OCI-LY7 (cell line): ENCODE data around the gene GRIK1. TPM values are rescaled to one million over a fixed set of nuclear protein-coding genes. Genes with fewer than 3 reads are reported as not detected.

ENCODE experiments used
- BruUV-seq: library from RNA; stranded (reverse); fragments of 400-500 nt; replicated peaks from 2 replicates; lab custom pipeline; 2021; lab: Mats Ljungman, UMichigan
- CTCF ChIA-PET: fragments of 300-600 bp; sonication (Branson Sonifier 250); formaldehyde crosslinking; loops from one replicate; lab custom pipeline; 2022; ENCODE audit warnings: antibody characterized with exemption; ENCODE audit not compliant: unreplicated experiment; lab: Charles Lee
- POLR2A ChIA-PET: fragments of 300-600 bp; sonication (Branson Sonifier 250); formaldehyde crosslinking; loops from one replicate; lab custom pipeline; 2022; ENCODE audit warnings: antibody characterized with exemption; lab: Charles Lee
- DNase-seq: peaks from one replicate; pipeline ENCODE4 v3.0.0-alpha.2; 2015; ENCODE audit warnings: low spot score
- H2AFZ ChIP-seq: fragments of 200-600 bp; sonication (generic), shearing (Covaris generic); 2 replicates; pipeline ENCODE4 v1.6.1; 2014; ENCODE audit warnings: mild to moderate bottlenecking, antibody characterized with exemption, low read length, moderate library complexity
- H3K27ac ChIP-seq: fragments of 200-600 bp; sonication (generic); 2 replicates; pipeline ENCODE4 v1.5.1; 2014; ENCODE audit warnings: mixed run types, low read depth, mild to moderate bottlenecking, moderate library complexity, low read length, inconsistent platforms; ENCODE audit not compliant: poor library complexity, severe bottlenecking
- H3K36me3 ChIP-seq: fragments of 200-600 bp; sonication (generic); 2 replicates; pipeline ENCODE4 v1.6.1; 2014; ENCODE audit warnings: mild to moderate bottlenecking, antibody characterized with exemption, low read length, moderate library complexity, mixed read lengths; ENCODE audit not compliant: insufficient read depth
- H3K4me1 ChIP-seq: fragments of 200-600 bp; sonication (generic); 2 replicates; pipeline ENCODE4 v1.5.1; 2014; ENCODE audit warnings: mild to moderate bottlenecking, low read length; ENCODE audit not compliant: insufficient read depth, poor library complexity, severe bottlenecking
- H3K4me2 ChIP-seq: fragments of 200-600 bp; sonication (generic); 2 replicates; pipeline ENCODE4 v1.6.1; 2014; ENCODE audit warnings: mild to moderate bottlenecking, low read length
- H3K4me3 ChIP-seq: fragments of 200-600 bp; sonication (generic); 2 replicates; pipeline ENCODE4 v1.5.1; 2014; ENCODE audit warnings: mild to moderate bottlenecking, low read depth, low read length; ENCODE audit not compliant: poor library complexity, severe bottlenecking
- H3K79me2 ChIP-seq: fragments of 200-600 bp; sonication (generic); 2 replicates; pipeline ENCODE4 v1.6.1; 2016; ENCODE audit warnings: low read depth, mild to moderate bottlenecking, low read length, moderate library complexity, mixed read lengths; ENCODE audit not compliant: insufficient read depth
- H3K9me2 ChIP-seq: fragments of 200-600 bp; sonication (generic); 2 replicates; pipeline ENCODE4 v1.6.1; 2016; ENCODE audit warnings: mild to moderate bottlenecking, low read length, mixed read lengths; ENCODE audit not compliant: insufficient read depth
- H3K9me3 ChIP-seq: fragments of 200-600 bp; sonication (generic); 2 replicates; pipeline ENCODE4 v1.6.1; 2014; ENCODE audit warnings: mild to moderate bottlenecking, mixed run types, low read length, mixed read lengths
- H4K20me1 ChIP-seq: fragments of 200-600 bp; sonication (generic); 2 replicates; pipeline ENCODE4 v1.6.1; 2014; ENCODE audit warnings: mild to moderate bottlenecking, antibody characterized with exemption, low read length, moderate library complexity, mixed read lengths; ENCODE audit not compliant: insufficient read depth
- EZH2phosphoT487 ChIP-seq: fragments of 200-600 bp; sonication (generic); IDR thresholded peaks from 2 replicates; pipeline ENCODE4 v1.6.1; 2018; ENCODE audit warnings: low read depth, borderline replicate concordance, mild to moderate bottlenecking, mixed run types, antibody characterized with exemption, low read length, moderate library complexity, mixed read lengths
- intact Hi-C: fragments of 100-400 bp; cut with micrococcal nuclease; formaldehyde crosslinking; loops from one replicate; pipeline ENCODE4 v1.10.0; 2022; ENCODE audit not compliant: unreplicated experiment
- total RNA-seq, 2 experiments: library from RNA; depleted of rRNA in 1 of 2; stranded (reverse); fragments of >200 nt in 1 of 2; shearing (Covaris generic) in 1 of 2; gene quantifications; 2 replicates each; pipeline ENCODE4 v1.2.3, GENCODE V29; 2014 to 2022
- TF ChIP-seq, protein P1 (sequence below): fragments of 200-600 bp; sonication (generic); conservative IDR thresholded peaks from 2 replicates; pipeline ENCODE4 v1.5.1; 2014; ENCODE audit warnings: mild to moderate bottlenecking, antibody characterized with exemption, low read length, moderate library complexity, mixed read lengths

Gene GRIK1
- total RNA-seq, 2 experiments from 2014 or later, result 4.1 TPM; not detected in 1

- no TSS peak for BruUV-seq
- TF ChIP-seq, protein P1, sequence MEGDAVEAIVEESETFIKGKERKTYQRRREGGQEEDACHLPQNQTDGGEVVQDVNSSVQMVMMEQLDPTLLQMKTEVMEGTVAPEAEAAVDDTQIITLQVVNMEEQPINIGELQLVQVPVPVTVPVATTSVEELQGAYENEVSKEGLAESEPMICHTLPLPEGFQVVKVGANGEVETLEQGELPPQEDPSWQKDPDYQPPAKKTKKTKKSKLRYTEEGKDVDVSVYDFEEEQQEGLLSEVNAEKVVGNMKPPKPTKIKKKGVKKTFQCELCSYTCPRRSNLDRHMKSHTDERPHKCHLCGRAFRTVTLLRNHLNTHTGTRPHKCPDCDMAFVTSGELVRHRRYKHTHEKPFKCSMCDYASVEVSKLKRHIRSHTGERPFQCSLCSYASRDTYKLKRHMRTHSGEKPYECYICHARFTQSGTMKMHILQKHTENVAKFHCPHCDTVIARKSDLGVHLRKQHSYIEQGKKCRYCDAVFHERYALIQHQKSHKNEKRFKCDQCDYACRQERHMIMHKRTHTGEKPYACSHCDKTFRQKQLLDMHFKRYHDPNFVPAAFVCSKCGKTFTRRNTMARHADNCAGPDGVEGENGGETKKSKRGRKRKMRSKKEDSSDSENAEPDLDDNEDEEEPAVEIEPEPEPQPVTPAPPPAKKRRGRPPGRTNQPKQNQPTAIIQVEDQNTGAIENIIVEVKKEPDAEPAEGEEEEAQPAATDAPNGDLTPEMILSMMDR, result no peak
- no peak for TF ChIP-seq EZH2phosphoT487
- Histone ChIP-seq H3K9me2 (no peaks in the 10 kb centered on the region), H4K20me1 (no peaks in the 10 kb centered on the region), H3K9me3 (no peaks in the 10 kb centered on the region), H3K27ac (no peak overlapping the region), H3K4me3 (no peak overlapping the region), H3K4me1 (peaks cover 27% of the 10 kb centered on the region), H3K79me2 (no peaks in the 10 kb centered on the region), H3K4me2 (no peak overlapping the region), H2AFZ (no peak overlapping the region), H3K36me3 (no peaks in the 10 kb centered on the region)
- intact Hi-C loops, result no loop called here
- ChIA-PET POLR2A (interaction anchor here (0.6 to 1.7 kb wide), 8 partner anchors 9 to 63 kb away, joined by 3 to 11 read pairs (median 3); no protein-coding TSS in a partner anchor), CTCF (no interaction called here)
- no peak for DNase-seq
Measured at GRCh38 chr21:29643289-29643688, 296.5 kb downstream of the GRIK1 start.

- Histone ChIP-seq H3K9me2 (no peaks in the 10 kb centered on the region), H3K4me3 (no peak overlapping the region), H3K9me3 (0 out of 2 replicates have a peak, but pooled peaks cover 2% of the 10 kb centered on the region), H3K4me1 (peaks cover 33% of the 10 kb centered on the region), H3K36me3 (no peaks in the 10 kb centered on the region), H3K79me2 (no peaks in the 10 kb centered on the region), H3K27ac (no peak overlapping the region), H3K4me2 (no peak overlapping the region), H4K20me1 (no peaks in the 10 kb centered on the region), H2AFZ (no peak overlapping the region)
- no peak for TF ChIP-seq EZH2phosphoT487
- TF ChIP-seq, protein P1, result no peak
- ChIA-PET POLR2A (interaction anchor here (0.6 to 1.7 kb wide), 5 partner anchors 8 to 64 kb away, joined by 3 to 11 read pairs (median 3); no protein-coding TSS in a partner anchor), CTCF (no interaction called here)
- no TSS peak for BruUV-seq
- intact Hi-C loops, result no loop called here
- no peak for DNase-seq
Measured at GRCh38 chr21:29642551-29643245, 297.1 kb downstream of the GRIK1 start.
